SK-N-SH (cell line): Measurements from ENCODE around the gene NUP88. TPM values are rescaled to one million over a fixed set of nuclear protein-coding genes. Genes with fewer than 3 reads are reported as not detected.
A peak's percentile ranks its signal among the peaks of the same experiment; 100 is the strongest.

ENCODE experiments used
- CTCF ChIA-PET: fragments of 300-600, 350-600 bp; formaldehyde crosslinking; extraction: SDS; loops from one replicate; lab custom pipeline; 2021; lab: Yijun Ruan, JAX
- POLR2A ChIA-PET: fragments of 350-600 bp; sonication (Branson Sonifier 250); formaldehyde crosslinking; extraction: SDS; loops from one replicate; lab custom pipeline; 2020; ENCODE audit warnings: antibody characterized with exemption, inconsistent platforms; lab: Yijun Ruan, JAX
- DNase-seq: peaks from one replicate; pipeline ENCODE4 v3.0.0; 2012
- H2AFZ ChIP-seq: fragments of 200-600 bp; sonication (generic); 2 replicates; pipeline ENCODE4 v1.8.1; 2016; ENCODE audit warnings: antibody characterized with exemption, mild to moderate bottlenecking, low read depth
- H3F3A ChIP-seq: fragments of 200-600 bp; sonication (generic); replicated peaks from 2 replicates; pipeline ENCODE3; 2016; ENCODE audit warnings: antibody characterized with exemption, mild to moderate bottlenecking; ENCODE audit not compliant: insufficient read depth
- H3K27ac ChIP-seq, 2 experiments: fragments of 200-500 bp in 1 of 2; fragments of 200-600 bp in 1 of 2; sonication (Bioruptor generic) in 1 of 2; sonication (generic), shearing (Covaris generic) in 1 of 2; 2 replicates each; pipeline versions ENCODE4 v1.5.1 to v1.6.1; 2014 to 2016; ENCODE audit warnings: low read depth in 2 of 2, inconsistent platforms in 1 of 2, low read length in 1 of 2, mild to moderate bottlenecking in 1 of 2, mixed read lengths in 1 of 2
- H3K27me3 ChIP-seq: fragments of 200-600 bp; sonication (generic), shearing (Covaris generic); 2 replicates; pipeline ENCODE4 v1.6.1; 2016; ENCODE audit warnings: mixed run types; ENCODE audit not compliant: insufficient read depth
- H3K36me3 ChIP-seq, 2 experiments: fragments of 200-500 bp in 1 of 2; fragments of 200-600 bp in 1 of 2; sonication (Bioruptor generic) in 1 of 2; sonication (generic) in 1 of 2; replicated peaks in 1 of 2; 2 replicates each; pipeline versions ENCODE3 to v1.5.1; 2014 to 2016; ENCODE audit warnings: low read length in 1 of 2, mild to moderate bottlenecking in 1 of 2; ENCODE audit not compliant: insufficient read depth in 2 of 2, control insufficient read depth in 1 of 2
- H3K4me1 ChIP-seq, 2 experiments: fragments of 200-500 bp in 1 of 2; fragments of 200-600 bp in 1 of 2; sonication (Bioruptor generic) in 1 of 2; sonication (generic), shearing (Covaris generic) in 1 of 2; 2 replicates each; pipeline versions ENCODE4 v1.5.1 to v1.6.1; 2014 to 2016; ENCODE audit warnings: low read depth in 1 of 2, low read length in 1 of 2, mixed run types in 1 of 2; ENCODE audit not compliant: insufficient read depth in 2 of 2, control insufficient read depth in 1 of 2
- H3K4me2 ChIP-seq: fragments of 200-600 bp; sonication (generic), shearing (Covaris generic); 2 replicates; pipeline ENCODE4 v1.6.1; 2017; ENCODE audit warnings: mixed run types
- H3K4me3 ChIP-seq, 2 experiments: fragments of 200-500 bp in 1 of 2; fragments of 200-600 bp in 1 of 2; sonication (Bioruptor generic) in 1 of 2; sonication (generic), shearing (Covaris generic) in 1 of 2; 2 replicates each; pipeline versions ENCODE4 v1.5.1 to v1.8.1; 2014 to 2016; ENCODE audit warnings: low read depth in 2 of 2, inconsistent platforms in 1 of 2, low read length in 1 of 2, mild to moderate bottlenecking in 1 of 2, mixed read lengths in 1 of 2, moderate library complexity in 1 of 2
- H3K79me2 ChIP-seq: fragments of 200-600 bp; sonication (generic); 2 replicates; pipeline ENCODE4 v1.8.1; 2017; ENCODE audit warnings: mild to moderate bottlenecking; ENCODE audit not compliant: insufficient read depth
- H3K9ac ChIP-seq: fragments of 200-600 bp; sonication (generic); 2 replicates; pipeline ENCODE4 v1.6.1; 2017; ENCODE audit warnings: mixed run types
- H3K9me2 ChIP-seq: fragments of 200-600 bp; sonication (generic); 2 replicates; pipeline ENCODE4 v1.6.1; 2017; ENCODE audit warnings: mixed run types
- H3K9me3 ChIP-seq: fragments of 200-600 bp; sonication (generic); 2 replicates; pipeline ENCODE4 v1.6.1; 2017; ENCODE audit warnings: mixed run types, mild to moderate bottlenecking, moderate library complexity
- H4K20me1 ChIP-seq: fragments of 200-600 bp; sonication (generic); 2 replicates; pipeline ENCODE4 v1.6.1; 2017; ENCODE audit warnings: mild to moderate bottlenecking, mixed run types; ENCODE audit not compliant: insufficient read depth
- EZH2phosphoT487 ChIP-seq: fragments of 200-600 bp; sonication (generic); IDR thresholded peaks from 2 replicates; pipeline ENCODE4 v1.6.1; 2017; ENCODE audit warnings: low read depth, mixed run types, mild to moderate bottlenecking, antibody characterized with exemption, moderate library complexity, borderline replicate concordance
- FOSL2 ChIP-seq: IDR thresholded peaks from 2 replicates; pipeline ENCODE4 v1.4.0; 2012; ENCODE audit warnings: low read depth, mild to moderate bottlenecking, moderate library complexity, borderline replicate concordance
- FOXJ3 ChIP-seq: sonication (generic); formaldehyde crosslinking; IDR thresholded peaks from 2 replicates; pipeline ENCODE4 v1.5.1; 2020; ENCODE audit warnings: mild to moderate bottlenecking, missing genetic modification reagents
- FOXM1 ChIP-seq: IDR thresholded peaks from 2 replicates; pipeline ENCODE4 v1.4.0; 2012; ENCODE audit warnings: low read depth, mild to moderate bottlenecking
- JUND ChIP-seq: IDR thresholded peaks from 2 replicates; pipeline ENCODE4 v1.4.0; 2012
- MEF2A ChIP-seq: IDR thresholded peaks from 2 replicates; pipeline ENCODE4 v1.4.0; 2012; ENCODE audit warnings: low read depth, borderline replicate concordance
- RCOR1 ChIP-seq: fragments of 150-350 bp; IDR thresholded peaks from 2 replicates; pipeline ENCODE4 v1.6.1; 2017; ENCODE audit warnings: antibody characterized with exemption, low read length
- RXRA ChIP-seq: IDR thresholded peaks from 2 replicates; pipeline ENCODE4 v1.4.0; 2012; ENCODE audit warnings: low read depth, mild to moderate bottlenecking, borderline replicate concordance
- SMC3 ChIP-seq: IDR thresholded peaks from 2 replicates; pipeline ENCODE4 v1.6.1; 2012; ENCODE audit warnings: low read depth, low read length, improper control_type of control experiment
- TCF12 ChIP-seq: IDR thresholded peaks from 2 replicates; pipeline ENCODE4 v1.4.0; 2012
- YY1 ChIP-seq: IDR thresholded peaks from 2 replicates; pipeline ENCODE4 v1.4.0; 2012; ENCODE audit warnings: low read depth, mild to moderate bottlenecking
- WGBS: methylation state at CpG from one replicate; pipeline ENCODE4 v1.1.6; 2017; ENCODE audit warnings: low lambda C conversion rate; 5-methylcytosine and 5-hydroxymethylcytosine counted together
- polyA plus RNA-seq, 3 experiments: library from polyadenylated mRNA; depleted of rRNA; stranded (reverse); fragments of >200 nt; gene quantifications; 2 replicates each; pipeline ENCODE4 v1.2.3, GENCODE V29; 2012
- TF ChIP-seq, protein P1 (sequence below): fragments of 150-350 bp; IDR thresholded peaks from 2 replicates; pipeline ENCODE4 v1.6.1; 2017; ENCODE audit warnings: antibody characterized with exemption, low read length, low read depth, borderline replicate concordance
- TF ChIP-seq, protein P2 (sequence below): IDR thresholded peaks from 2 replicates; pipeline ENCODE4 v1.4.0; 2012; ENCODE audit warnings: low read depth, borderline replicate concordance

NUP88 gene
- polyA plus RNA-seq, 1 of the 3 experiments (the other 2 are of a cell fraction), result 54.1 TPM

DNA sequence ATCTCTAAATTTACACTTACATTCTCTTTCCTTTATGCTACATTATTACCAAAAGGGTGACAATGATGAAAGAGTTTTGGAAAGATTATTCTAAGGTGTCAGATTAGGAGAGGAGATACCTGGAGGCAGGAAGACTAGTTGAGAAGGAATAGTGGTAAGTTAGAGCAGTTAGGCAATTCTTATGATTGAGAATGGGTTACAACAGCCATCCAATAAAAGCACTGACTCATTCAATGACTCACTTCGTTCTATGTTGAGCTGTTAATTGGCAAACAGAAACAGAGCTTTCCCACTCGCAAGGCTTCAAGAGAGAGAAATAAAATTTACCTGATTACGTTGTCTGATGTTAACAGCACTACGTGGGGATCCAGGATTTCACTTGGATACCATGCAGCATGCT lies 5.8 kb downstream of the NUP88 start:
- Histone ChIP-seq H3K27ac (peak overlapping the region in 1 of 2 experiments; percentile 73; a peak in 2 of 4 replicates), H3K9ac (no peak overlapping the region; the same call in 1 of the 2 replicates)
- TF ChIP-seq MEF2A (no peak), FOSL2 (peak; percentile 82; the same call in 1 of the 2 replicates), JUND (peak; percentile 64; the same call in 1 of the 2 replicates)
- TF ChIP-seq, all 33 proteins: peak for 2
- H4K20me1 ChIP-seq, result peaks cover 5% of the 10 kb centered on the region; the same call in 1 of the 2 replicates
- no peak overlapping the region for H3K4me3 ChIP-seq
- WGBS, result 60% methylated on average over 4 of the region's 4 CpGs
- H3K4me1 ChIP-seq, result peaks cover 0 to 12% of the 10 kb centered on the region in 2 experiments; a peak in 3 of 4 replicates
- no peak for DNase-seq
- peaks cover 48 to 66% of the 10 kb centered on the region in 2 experiments for H3K36me3 ChIP-seq
- H2AFZ ChIP-seq, result no peak overlapping the region
- ChIA-PET CTCF (interaction anchor here (0.6 to 1.9 kb wide), 3 partner anchors 10 to 60 kb away, joined by 3 to 10 read pairs (median 3); partner anchors contain the start of gene C1QBP), POLR2A (no interaction called here)
- no peaks in the 10 kb centered on the region for H3K9me2 ChIP-seq
- no peaks in the 10 kb centered on the region for H3K27me3 ChIP-seq
- H3F3A ChIP-seq, result peaks cover 13% of the 10 kb centered on the region
- H3K79me2 ChIP-seq, result peaks cover 59% of the 10 kb centered on the region
- 0 out of 2 replicates have a peak overlapping the region, but pooled peaks have one; percentile 17 for H3K4me2 ChIP-seq
- no peaks in the 10 kb centered on the region for H3K9me3 ChIP-seq

DNA sequence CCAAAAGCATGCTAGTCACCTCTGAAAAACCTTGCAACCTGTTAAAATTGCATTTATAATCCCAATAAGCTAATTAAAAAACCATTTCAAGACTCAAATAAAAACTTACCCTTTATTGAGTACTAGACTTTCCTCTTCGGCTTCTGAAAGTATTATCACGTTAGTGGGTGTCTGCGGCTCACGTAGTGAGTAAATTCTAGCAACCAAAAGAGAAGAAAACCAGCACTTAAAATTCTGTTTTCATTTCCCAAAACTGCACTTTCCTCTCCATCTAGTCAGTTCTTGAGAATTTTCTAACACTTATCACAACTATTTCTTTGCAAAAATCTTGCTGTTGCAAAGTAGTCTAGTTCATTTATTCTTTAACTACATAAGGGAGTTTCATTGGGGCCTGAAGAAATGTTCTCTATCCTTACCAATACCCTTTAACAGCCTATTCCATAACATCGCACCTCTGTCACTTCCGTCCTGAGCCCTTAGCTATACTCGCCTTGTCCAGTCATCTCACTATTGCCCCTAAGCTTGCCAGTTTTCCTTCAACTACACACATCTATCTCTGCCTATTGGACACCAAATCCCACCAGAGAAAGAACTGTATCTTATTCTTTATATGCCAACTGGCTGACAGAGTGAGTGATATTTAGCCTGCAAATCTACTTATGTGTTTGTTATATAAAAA lies 8.7 kb downstream of the NUP88 start:
- no peak for DNase-seq
- peaks cover 0 to 12% of the 10 kb centered on the region in 2 experiments; a peak in 2 of 4 replicates for H3K4me1 ChIP-seq
- H3K4me2 ChIP-seq, result no peak overlapping the region
- H3K27ac ChIP-seq, result no peak overlapping the region
- peaks cover 15% of the 10 kb centered on the region for H3F3A ChIP-seq
- H3K36me3 ChIP-seq, result peaks cover 71 to 77% of the 10 kb centered on the region in 2 experiments
- WGBS, result 98% methylated on average over 7 of the region's 7 CpGs
- ChIA-PET CTCF (no interaction called here), POLR2A (interaction anchor here (0.6 kb wide), 1 partner anchor 9 kb away, joined by 3 read pairs; the partner anchor contains the start of gene NUP88)
- no peaks in the 10 kb centered on the region for H3K9me2 ChIP-seq
- TF ChIP-seq FOXJ3 (CRISPR knock-in tag), result no peak
- no peak for TF ChIP-seq RCOR1
- no peaks in the 10 kb centered on the region for H3K27me3 ChIP-seq
- no peak overlapping the region for H3K9ac ChIP-seq
- no peak overlapping the region for H2AFZ ChIP-seq
- no peak overlapping the region for H3K4me3 ChIP-seq
- peaks cover 32% of the 10 kb centered on the region for H3K79me2 ChIP-seq
- H3K9me3 ChIP-seq, result no peaks in the 10 kb centered on the region
- H4K20me1 ChIP-seq, result peaks cover 5% of the 10 kb centered on the region; the same call in 1 of the 2 replicates

DNA sequence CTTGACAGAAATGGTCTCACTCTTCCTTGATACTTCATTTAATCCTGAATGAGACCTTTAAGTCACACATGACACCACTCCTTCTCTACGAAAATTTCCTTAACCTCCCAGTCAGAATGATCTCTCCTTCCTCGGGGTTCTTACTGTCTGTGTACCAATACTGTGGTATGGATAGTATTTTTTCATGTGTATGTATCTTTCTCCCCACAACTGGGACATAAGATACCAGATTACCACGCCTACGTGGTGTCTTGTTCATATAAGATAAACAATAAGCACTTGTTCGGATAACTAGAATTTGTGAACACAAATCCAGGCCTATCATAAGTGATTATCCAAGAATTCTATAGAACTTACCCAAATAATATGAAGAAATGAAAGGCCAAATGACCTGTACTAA lies 11.3 kb downstream of the NUP88 start:
- no peak for DNase-seq
- CTCF ChIA-PET, result interaction anchor here (1.0 kb wide), 1 partner anchor 31 kb away, joined by 4 read pairs; the partner anchor contains the start of gene C1QBP
- H3K9me2 ChIP-seq, result no peaks in the 10 kb centered on the region
- no peaks in the 10 kb centered on the region for H3K4me1 ChIP-seq
- H3K36me3 ChIP-seq, result peaks cover 74 to 78% of the 10 kb centered on the region in 2 experiments
- H2AFZ ChIP-seq, result no peak overlapping the region
- H3K4me2 ChIP-seq, result no peak overlapping the region
- peaks cover 5% of the 10 kb centered on the region; the same call in 1 of the 2 replicates for H4K20me1 ChIP-seq
- no peaks in the 10 kb centered on the region for H3K27me3 ChIP-seq
- H3F3A ChIP-seq, result peaks cover 3% of the 10 kb centered on the region
- no peak overlapping the region for H3K9ac ChIP-seq
- no peak overlapping the region for H3K4me3 ChIP-seq
- H3K9me3 ChIP-seq, result no peaks in the 10 kb centered on the region
- POLR2A ChIA-PET, result interaction anchor here (0.6 kb wide), 2 partner anchors 18 to 370 kb away, joined by 3 read pairs; no protein-coding TSS in a partner anchor
- 88% methylated on average over 5 of the region's 5 CpGs for WGBS
- H3K79me2 ChIP-seq, result peaks cover 28% of the 10 kb centered on the region
- no peak overlapping the region for H3K27ac ChIP-seq
- TF ChIP-seq FOXJ3 (CRISPR knock-in tag), result no peak
- no peak for TF ChIP-seq SMC3
- no peak for TF ChIP-seq FOSL2
- TF ChIP-seq FOXM1, result no peak
- TF ChIP-seq, protein P1, sequence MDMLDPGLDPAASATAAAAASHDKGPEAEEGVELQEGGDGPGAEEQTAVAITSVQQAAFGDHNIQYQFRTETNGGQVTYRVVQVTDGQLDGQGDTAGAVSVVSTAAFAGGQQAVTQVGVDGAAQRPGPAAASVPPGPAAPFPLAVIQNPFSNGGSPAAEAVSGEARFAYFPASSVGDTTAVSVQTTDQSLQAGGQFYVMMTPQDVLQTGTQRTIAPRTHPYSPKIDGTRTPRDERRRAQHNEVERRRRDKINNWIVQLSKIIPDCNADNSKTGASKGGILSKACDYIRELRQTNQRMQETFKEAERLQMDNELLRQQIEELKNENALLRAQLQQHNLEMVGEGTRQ, result no peak
- no peak for TF ChIP-seq RXRA
- no peak for TF ChIP-seq YY1
- TF ChIP-seq EZH2phosphoT487, result no peak
- TF ChIP-seq, protein P2, sequence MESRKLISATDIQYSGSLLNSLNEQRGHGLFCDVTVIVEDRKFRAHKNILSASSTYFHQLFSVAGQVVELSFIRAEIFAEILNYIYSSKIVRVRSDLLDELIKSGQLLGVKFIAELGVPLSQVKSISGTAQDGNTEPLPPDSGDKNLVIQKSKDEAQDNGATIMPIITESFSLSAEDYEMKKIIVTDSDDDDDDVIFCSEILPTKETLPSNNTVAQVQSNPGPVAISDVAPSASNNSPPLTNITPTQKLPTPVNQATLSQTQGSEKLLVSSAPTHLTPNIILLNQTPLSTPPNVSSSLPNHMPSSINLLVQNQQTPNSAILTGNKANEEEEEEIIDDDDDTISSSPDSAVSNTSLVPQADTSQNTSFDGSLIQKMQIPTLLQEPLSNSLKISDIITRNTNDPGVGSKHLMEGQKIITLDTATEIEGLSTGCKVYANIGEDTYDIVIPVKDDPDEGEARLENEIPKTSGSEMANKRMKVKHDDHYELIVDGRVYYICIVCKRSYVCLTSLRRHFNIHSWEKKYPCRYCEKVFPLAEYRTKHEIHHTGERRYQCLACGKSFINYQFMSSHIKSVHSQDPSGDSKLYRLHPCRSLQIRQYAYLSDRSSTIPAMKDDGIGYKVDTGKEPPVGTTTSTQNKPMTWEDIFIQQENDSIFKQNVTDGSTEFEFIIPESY, result no peak
- no peak for TF ChIP-seq TCF12
